Liver (tissue), 3 donors: Measurements from ENCODE around the gene STARD3.

Experiments
- FOXA2 ChIP-seq: IDR thresholded peaks from 2 replicates; pipeline ENCODE4 v1.6.1; 2016; ENCODE audit warnings: antibody characterized with exemption
- RAD21 ChIP-seq, 2 donors: IDR thresholded peaks; 2 replicates each; pipeline ENCODE4 v1.6.1; 2016; ENCODE audit warnings: antibody characterized with exemption in 2 of 2, mild to moderate bottlenecking in 2 of 2
- TAF1 ChIP-seq: conservative IDR thresholded peaks from 2 replicates; pipeline ENCODE4 v1.6.1; 2016; ENCODE audit warnings: antibody characterized with exemption, mild to moderate bottlenecking
- YY1 ChIP-seq: IDR thresholded peaks from 2 replicates; pipeline ENCODE4 v1.6.1; 2016; ENCODE audit warnings: antibody characterized with exemption, mild to moderate bottlenecking
- TF ChIP-seq, protein P1 (sequence below): fragments of 150-350 bp; IDR thresholded peaks from 2 replicates; pipeline ENCODE4 v1.5.1; 2017; ENCODE audit warnings: improper control_type of control experiment, low read depth, low read length; ENCODE audit not compliant: missing input control
- TF ChIP-seq, protein P2 (sequence below): IDR thresholded peaks from 2 replicates; pipeline ENCODE4 v1.6.1; 2016; ENCODE audit warnings: antibody characterized with exemption
- TF ChIP-seq, protein P3 (sequence below): IDR thresholded peaks from 2 replicates; pipeline ENCODE4 v1.6.1; 2016; ENCODE audit warnings: antibody characterized with exemption, mild to moderate bottlenecking
- donor health status: healthy.
- donor health status: healthy.

DNA sequence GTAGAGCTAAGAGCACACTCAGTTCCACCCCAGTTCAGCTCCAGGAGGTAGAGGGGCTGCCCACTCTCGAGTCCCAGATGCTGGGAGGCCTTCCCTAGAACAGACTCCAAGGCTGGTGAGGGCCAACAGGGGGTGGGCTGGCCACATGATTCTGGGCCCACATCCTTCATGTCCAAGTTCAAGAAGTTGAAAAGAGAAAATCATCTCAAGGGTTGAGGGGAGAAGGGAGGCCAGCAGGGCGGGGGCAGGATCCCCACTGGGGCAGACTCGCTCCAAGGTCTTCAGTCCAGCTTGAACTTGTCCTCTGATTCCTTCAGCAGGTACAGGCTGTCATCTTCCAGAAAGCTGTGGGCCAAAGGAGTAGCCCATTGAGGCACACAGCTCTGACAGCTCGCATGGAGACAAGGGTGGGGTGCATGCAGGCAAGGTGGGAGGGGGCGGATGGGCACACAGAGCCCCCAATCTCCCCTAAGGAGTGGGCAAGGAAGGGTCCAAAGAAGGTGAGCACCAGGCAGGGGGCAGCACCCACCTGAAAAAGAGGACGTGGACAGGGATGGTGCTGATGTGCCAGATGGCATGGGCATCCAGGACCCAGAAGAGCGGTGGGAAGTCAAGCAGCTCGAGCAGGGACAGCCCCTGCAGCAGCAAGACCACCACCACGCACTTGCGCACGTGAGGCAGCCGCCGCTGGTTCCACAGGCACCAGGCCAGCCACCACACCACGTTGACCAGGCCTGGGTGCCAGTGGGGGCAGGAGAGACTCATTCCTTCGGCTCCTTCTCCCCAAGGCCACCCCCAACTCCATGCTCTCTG lies 35.8 kb downstream of the STARD3 start:
- TF ChIP-seq, protein P1, sequence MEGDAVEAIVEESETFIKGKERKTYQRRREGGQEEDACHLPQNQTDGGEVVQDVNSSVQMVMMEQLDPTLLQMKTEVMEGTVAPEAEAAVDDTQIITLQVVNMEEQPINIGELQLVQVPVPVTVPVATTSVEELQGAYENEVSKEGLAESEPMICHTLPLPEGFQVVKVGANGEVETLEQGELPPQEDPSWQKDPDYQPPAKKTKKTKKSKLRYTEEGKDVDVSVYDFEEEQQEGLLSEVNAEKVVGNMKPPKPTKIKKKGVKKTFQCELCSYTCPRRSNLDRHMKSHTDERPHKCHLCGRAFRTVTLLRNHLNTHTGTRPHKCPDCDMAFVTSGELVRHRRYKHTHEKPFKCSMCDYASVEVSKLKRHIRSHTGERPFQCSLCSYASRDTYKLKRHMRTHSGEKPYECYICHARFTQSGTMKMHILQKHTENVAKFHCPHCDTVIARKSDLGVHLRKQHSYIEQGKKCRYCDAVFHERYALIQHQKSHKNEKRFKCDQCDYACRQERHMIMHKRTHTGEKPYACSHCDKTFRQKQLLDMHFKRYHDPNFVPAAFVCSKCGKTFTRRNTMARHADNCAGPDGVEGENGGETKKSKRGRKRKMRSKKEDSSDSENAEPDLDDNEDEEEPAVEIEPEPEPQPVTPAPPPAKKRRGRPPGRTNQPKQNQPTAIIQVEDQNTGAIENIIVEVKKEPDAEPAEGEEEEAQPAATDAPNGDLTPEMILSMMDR: no peak
- TF ChIP-seq, protein P2, sequence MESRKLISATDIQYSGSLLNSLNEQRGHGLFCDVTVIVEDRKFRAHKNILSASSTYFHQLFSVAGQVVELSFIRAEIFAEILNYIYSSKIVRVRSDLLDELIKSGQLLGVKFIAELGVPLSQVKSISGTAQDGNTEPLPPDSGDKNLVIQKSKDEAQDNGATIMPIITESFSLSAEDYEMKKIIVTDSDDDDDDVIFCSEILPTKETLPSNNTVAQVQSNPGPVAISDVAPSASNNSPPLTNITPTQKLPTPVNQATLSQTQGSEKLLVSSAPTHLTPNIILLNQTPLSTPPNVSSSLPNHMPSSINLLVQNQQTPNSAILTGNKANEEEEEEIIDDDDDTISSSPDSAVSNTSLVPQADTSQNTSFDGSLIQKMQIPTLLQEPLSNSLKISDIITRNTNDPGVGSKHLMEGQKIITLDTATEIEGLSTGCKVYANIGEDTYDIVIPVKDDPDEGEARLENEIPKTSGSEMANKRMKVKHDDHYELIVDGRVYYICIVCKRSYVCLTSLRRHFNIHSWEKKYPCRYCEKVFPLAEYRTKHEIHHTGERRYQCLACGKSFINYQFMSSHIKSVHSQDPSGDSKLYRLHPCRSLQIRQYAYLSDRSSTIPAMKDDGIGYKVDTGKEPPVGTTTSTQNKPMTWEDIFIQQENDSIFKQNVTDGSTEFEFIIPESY: no peak
- no peak for TF ChIP-seq FOXA2
- TF ChIP-seq, protein P3, sequence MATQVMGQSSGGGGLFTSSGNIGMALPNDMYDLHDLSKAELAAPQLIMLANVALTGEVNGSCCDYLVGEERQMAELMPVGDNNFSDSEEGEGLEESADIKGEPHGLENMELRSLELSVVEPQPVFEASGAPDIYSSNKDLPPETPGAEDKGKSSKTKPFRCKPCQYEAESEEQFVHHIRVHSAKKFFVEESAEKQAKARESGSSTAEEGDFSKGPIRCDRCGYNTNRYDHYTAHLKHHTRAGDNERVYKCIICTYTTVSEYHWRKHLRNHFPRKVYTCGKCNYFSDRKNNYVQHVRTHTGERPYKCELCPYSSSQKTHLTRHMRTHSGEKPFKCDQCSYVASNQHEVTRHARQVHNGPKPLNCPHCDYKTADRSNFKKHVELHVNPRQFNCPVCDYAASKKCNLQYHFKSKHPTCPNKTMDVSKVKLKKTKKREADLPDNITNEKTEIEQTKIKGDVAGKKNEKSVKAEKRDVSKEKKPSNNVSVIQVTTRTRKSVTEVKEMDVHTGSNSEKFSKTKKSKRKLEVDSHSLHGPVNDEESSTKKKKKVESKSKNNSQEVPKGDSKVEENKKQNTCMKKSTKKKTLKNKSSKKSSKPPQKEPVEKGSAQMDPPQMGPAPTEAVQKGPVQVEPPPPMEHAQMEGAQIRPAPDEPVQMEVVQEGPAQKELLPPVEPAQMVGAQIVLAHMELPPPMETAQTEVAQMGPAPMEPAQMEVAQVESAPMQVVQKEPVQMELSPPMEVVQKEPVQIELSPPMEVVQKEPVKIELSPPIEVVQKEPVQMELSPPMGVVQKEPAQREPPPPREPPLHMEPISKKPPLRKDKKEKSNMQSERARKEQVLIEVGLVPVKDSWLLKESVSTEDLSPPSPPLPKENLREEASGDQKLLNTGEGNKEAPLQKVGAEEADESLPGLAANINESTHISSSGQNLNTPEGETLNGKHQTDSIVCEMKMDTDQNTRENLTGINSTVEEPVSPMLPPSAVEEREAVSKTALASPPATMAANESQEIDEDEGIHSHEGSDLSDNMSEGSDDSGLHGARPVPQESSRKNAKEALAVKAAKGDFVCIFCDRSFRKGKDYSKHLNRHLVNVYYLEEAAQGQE: no peak
- no peak for TF ChIP-seq YY1
- TF ChIP-seq TAF1: no peak
- TF ChIP-seq RAD21 (IDR thresholded peaks at IDR 0.05): no peak
